Measurements from ENCODE around the gene PITX2. TPM values are rescaled to one million over a fixed set of nuclear protein-coding genes. Genes with fewer than 3 reads are reported as not detected.

Gene PITX2
- total RNA-seq, 1 experiment from 2014 or later: 8.5 TPM

DNA sequence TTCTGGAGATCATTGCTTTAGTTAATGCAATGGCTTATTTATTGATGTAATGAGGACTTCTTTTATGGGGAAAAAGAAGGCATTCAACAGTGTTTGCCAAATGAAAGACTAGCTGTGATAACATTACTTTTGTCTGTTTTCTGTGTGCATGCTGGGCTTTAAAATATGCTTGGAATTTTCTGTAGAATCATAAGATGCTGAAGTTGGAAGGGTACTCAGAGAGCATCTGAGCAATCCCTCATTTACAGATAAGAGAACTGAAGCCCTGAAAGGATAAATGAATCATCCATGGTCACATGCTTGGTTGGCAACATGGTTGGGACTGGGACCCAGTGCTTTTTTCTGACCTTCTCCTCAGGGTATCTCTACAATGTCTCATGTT is 31.4 kb upstream of the PITX2 start:
- Histone ChIP-seq H3K4ac (ENCODE audit: low read depth, low read length) (no peak overlapping the region), H3K56ac (ENCODE audit: insufficient read length, low read depth, low read length) (no peak overlapping the region), H3K79me2 (ENCODE audit: insufficient read depth, low read length) (no peaks in the 10 kb centered on the region), H2AK5ac (ENCODE audit: insufficient read length, low read length) (no peak overlapping the region), H3K79me1 (ENCODE audit: insufficient read depth, low read depth, low read length, poor library complexity, severe bottlenecking) (no peaks in the 10 kb centered on the region), H2BK120ac (ENCODE audit: low read depth, low read length, poor library complexity, severe bottlenecking) (no peak overlapping the region), H3K23ac (ENCODE audit: insufficient read length, low read depth, low read length) (no peak overlapping the region), H2BK5ac (ENCODE audit: insufficient read length, low read length) (no peak overlapping the region), H4K20me1 (ENCODE audit: control insufficient read depth, insufficient read depth, insufficient read length) (no peaks in the 10 kb centered on the region), H3K18ac (ENCODE audit: insufficient read length, low read depth, low read length) (no peak overlapping the region), H3T11ph (ENCODE audit: low read length) (no peak overlapping the region), H3K9me3 (ENCODE audit: control insufficient read depth, low read depth, low read length) (no peaks in the 10 kb centered on the region), H4K8ac (replicated peaks; ENCODE audit: insufficient read length, low read depth, low read length) (no peak overlapping the region), H2AFZ (ENCODE audit: low read length) (no peak overlapping the region), H3K9ac (ENCODE audit: extremely low read depth, insufficient read length, low read length) (no peak overlapping the region), H3K27me3 (ENCODE audit: insufficient read depth, low read length) (no peaks in the 10 kb centered on the region), H3K27ac (ENCODE audit: insufficient read length, low read depth, low read length) (no peak overlapping the region), H4K91ac (ENCODE audit: insufficient read length, low read depth, low read length) (no peak overlapping the region), H3K4me1 (ENCODE audit: insufficient read depth, low read length) (no peaks in the 10 kb centered on the region), H2BK12ac (ENCODE audit: insufficient read length, low read depth, low read length) (no peak overlapping the region), H4K5ac (ENCODE audit: insufficient read length, low read depth, low read length) (no peak overlapping the region), H3K14ac (ENCODE audit: insufficient read depth, low read length) (no peak overlapping the region), H3K4me2 (ENCODE audit: insufficient read depth, insufficient read length, low read length) (no peak overlapping the region), H3K23me2 (ENCODE audit: insufficient read length, low read depth, low read length, poor library complexity, severe bottlenecking) (no peaks in the 10 kb centered on the region), H2BK20ac (ENCODE audit: low read depth, low read length, poor library complexity, severe bottlenecking) (no peak overlapping the region), H2BK15ac (ENCODE audit: low read depth, low read length) (no peak overlapping the region)
- Mint-ChIP-seq H3K4me3 (no peak overlapping the region), H3K36me3 (ENCODE audit: insufficient read depth in 1 of 3, low read depth in 3 of 3) (peaks cover 0 to 18% (median 0%) of the 10 kb centered on the region in 3 experiments; a peak in 2 of 7 replicates), H3K27me3 (ENCODE audit: low read depth) (peaks cover 3% of the 10 kb centered on the region; the same call in 1 of the 2 replicates), H3K27ac (no peak overlapping the region), H3K9me3 (peaks cover 10 to 17% of the 10 kb centered on the region in 2 experiments), H3K4me1 (no peaks in the 10 kb centered on the region)
- TF ChIP-seq CTCF (conservative IDR thresholded peaks at IDR 0.05): no peak
- DNase-seq: no peak

Data from H9 (cell line).